Stimulated activated CD4-positive, alpha-beta T cell treated with anti-CD3 and anti-CD28 coated beads, Interleukin-12 subunit alpha, Interleukin-12 subunit beta, amount 100 ng/mL, for 4 hours (primary cell): Measurements from ENCODE around the gene NUP98.

Source experiments
- DNase-seq: peaks from one replicate; pipeline ENCODE4 v3.0.0-alpha.2; 2020

The NUP98 gene

DNA sequence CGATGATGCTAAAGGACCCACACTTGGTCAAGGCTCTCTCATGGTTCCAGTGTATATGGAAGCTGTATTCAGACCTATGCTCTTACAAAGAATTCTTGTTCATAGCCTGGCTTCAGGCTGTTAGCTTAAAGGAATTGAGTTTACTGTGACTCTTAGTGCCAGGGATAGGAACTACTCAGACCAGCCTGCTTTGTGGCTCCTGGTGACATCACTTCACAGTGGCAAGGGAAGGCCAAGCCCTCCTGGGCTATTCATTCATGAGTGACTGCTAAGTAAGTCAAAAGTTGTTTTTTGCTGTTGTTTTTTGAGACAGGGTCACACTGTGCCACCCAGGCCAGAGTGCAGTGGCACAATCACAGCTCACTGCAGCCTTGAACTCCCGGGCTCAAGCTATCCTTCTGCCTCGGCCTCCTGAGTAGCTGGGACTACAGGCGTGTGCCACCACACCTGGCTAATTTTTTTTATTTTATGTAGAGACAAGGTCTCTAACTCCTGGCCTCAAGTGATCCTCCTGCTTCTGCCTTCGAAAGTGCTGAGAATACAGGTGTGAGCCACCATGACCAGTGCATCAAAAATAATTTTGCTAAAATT is 165.2 kb downstream of the NUP98 start:
- DNase-seq: no peak

DNA sequence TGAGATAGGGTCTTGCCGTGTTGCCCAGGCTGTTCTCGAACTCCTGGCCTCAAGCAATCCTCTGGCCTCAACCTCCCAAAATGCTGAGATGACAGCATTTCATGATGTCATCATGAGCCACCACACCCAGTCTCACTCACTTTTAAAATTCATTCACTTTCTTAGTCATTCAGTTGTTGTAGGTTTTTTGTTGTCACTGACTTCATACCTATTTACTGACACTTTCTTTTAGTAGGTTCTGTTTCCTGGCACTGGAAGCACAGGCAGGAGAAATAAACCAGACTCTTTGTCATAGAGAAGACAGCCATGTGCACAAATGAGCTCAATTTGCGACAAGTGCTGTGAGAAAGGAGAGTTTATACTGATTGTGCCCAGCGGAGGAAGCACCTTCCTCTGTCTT is 166.0 kb downstream of the NUP98 start:
- DNase-seq: no peak

DNA sequence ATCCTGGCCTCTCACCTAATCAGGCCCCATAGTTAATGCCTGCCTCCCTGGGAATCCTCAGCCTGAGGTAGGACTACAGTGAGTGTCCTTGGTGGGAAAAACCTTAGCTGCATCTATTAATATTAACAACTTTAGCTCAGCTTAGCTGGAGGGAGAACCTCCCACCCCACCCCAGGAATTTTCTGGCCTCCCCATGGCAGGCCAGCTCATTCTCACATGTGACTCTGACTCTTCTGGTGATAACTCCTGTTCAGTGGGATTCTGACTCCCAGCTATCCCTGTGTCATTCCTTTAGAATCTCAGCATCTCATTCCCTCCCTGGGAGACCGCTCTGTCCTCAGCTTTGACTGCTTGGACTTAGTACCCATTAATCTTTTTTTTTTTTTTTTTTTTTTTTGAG is 170.1 kb downstream of the NUP98 start:
- no peak for DNase-seq

DNA sequence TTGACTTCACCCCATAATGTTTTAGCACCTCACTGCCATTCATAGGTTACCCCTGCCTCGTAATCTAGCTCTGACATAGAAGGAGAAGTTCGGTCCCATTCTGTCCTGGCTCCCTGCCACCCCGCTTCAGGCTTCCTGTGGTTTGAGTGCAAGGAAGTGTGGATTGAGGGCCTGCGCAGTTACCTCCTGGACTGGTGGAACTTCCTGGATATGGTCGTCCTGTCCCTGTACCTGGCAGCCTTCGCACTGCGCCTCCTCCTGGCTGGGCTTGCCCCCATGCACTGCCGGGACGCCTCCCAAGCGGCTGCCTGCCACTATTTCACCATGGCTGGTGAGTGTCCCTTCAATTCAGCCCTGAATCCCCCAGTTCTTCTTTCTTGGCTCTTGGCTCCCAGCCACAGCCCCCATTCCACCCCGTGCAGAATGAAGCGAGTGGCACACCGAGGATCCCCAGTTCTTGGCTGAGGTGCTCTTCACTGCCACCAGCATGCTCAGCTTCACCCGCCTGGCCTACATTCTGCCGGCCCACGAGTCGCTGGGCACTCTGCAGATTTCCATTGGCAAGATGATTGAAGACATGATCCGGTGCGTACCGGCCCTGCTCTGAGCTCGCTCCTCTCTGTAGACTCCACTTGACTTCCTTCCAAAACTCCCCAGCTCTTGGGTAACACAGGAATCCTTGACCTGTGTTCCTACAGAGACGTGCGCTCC is 170.9 kb downstream of the NUP98 start:
- DNase-seq: no peak
